ENCODE data around the gene NEK1. TPM values are rescaled to one million over a fixed set of nuclear protein-coding genes. Genes with fewer than 3 reads are reported as not detected.

Gene NEK1
- total and polyA plus RNA-seq, 2 of the 4 experiments (the other 2 are of a cell fraction) = 3.3 to 3.9 TPM

GRCh38 chr4:169491211-169491610, 121.2 kb downstream of the NEK1 start:
- Histone ChIP-seq H2AK5ac (ENCODE audit: low read depth, low read length) (no peak overlapping the region), H3K56ac (ENCODE audit: extremely low read depth, insufficient read depth, low read length) (no peak overlapping the region), H2BK5ac (ENCODE audit: low read depth, low read length, poor library complexity, severe bottlenecking) (no peak overlapping the region), H2BK120ac (ENCODE audit: low read depth, low read length) (no peak overlapping the region), H3K4me3 (ENCODE audit: insufficient read depth, low read depth, low read length) (no peak overlapping the region), H4K20me1 (ENCODE audit: insufficient read depth, low read length) (no peaks in the 10 kb centered on the region), H3K4me1 (ENCODE audit: control insufficient read depth, insufficient read depth, low read length) (no peaks in the 10 kb centered on the region), H3K4ac (ENCODE audit: low read depth, low read length) (no peak overlapping the region), H3K36me3 (ENCODE audit: control insufficient read depth, insufficient read depth, low read length) (peaks cover 2% of the 10 kb centered on the region; the same call in 1 of the 2 replicates), H4K91ac (ENCODE audit: insufficient read depth, low read depth, low read length) (no peak overlapping the region), H3K9me1 (ENCODE audit: insufficient read depth, low read length) (peaks cover 8% of the 10 kb centered on the region), H4K8ac (ENCODE audit: low read depth in 2 of 2, low read length in 2 of 2) (no peak overlapping the region), H3K4me2 (ENCODE audit: low read depth, low read length) (no peak overlapping the region), H3K9me3 (ENCODE audit: control insufficient read depth, insufficient read depth, low read length) (no peaks in the 10 kb centered on the region), H3K27me3 (ENCODE audit: control insufficient read depth, insufficient read depth, low read length) (no peaks in the 10 kb centered on the region), H3K14ac (replicated peaks; ENCODE audit: low read depth, low read length) (no peak overlapping the region), H4K5ac (ENCODE audit: low read depth, low read length) (no peak overlapping the region), H3K18ac (ENCODE audit: low read depth, low read length) (no peak overlapping the region), H2BK20ac (ENCODE audit: low read depth, low read length) (no peak overlapping the region), H2AK9ac (replicated peaks; ENCODE audit: low read depth, low read length, poor library complexity) (no peak overlapping the region), H2BK15ac (ENCODE audit: low read depth, low read length) (no peak overlapping the region), H3K79me1 (ENCODE audit: low read depth in 1 of 2, low read length in 2 of 2) (no peaks in the 10 kb centered on the region), H3K23ac (ENCODE audit: low read depth, low read length) (no peak overlapping the region), H3K9ac (ENCODE audit: low read depth, low read length) (no peak overlapping the region), H2AFZ (replicated peaks; ENCODE audit: low read length, poor library complexity) (no peak overlapping the region), H3K27ac (ENCODE audit: insufficient read depth, low read length) (no peak overlapping the region)
- ChIA-PET POLR2A (ENCODE audit: unreplicated experiment) (no interaction called here), CTCF (interaction anchor here (0.6 to 1.0 kb wide), 2 partner anchors 75 to 481 kb away, joined by 3 to 4 read pairs; partner anchors contain the start of gene CBR4)
- in situ Hi-C loops (cut with MboI; ENCODE audit: low sequenced_read_pairs) = loop anchor here (25.0 kb wide), 1 partner anchor 1304 kb away; no protein-coding TSS in a partner anchor
- no TSS peak for BruUV-seq (replicated peaks)
- WGBS, 2 experiments (ENCODE audit: extremely low coverage in 2 of 2, insufficient read length in 1 of 2) = no CpG with 5 or more reads among the region's 1 CpG
- intact Hi-C loops (cut with micrococcal nuclease) = no loop called here
- no peak for DNase-seq
- no peak for TF ChIP-seq FOS (IDR thresholded peaks at IDR 0.05; ENCODE audit: low read depth, low read length)
- TF ChIP-seq RCOR1 (IDR thresholded peaks at IDR 0.05; ENCODE audit: insufficient replicate concordance, low read length) = no peak
- no peak for TF ChIP-seq USF2 (IDR thresholded peaks at IDR 0.05; ENCODE audit: low read depth, low read length)
- TF ChIP-seq RFX5 (IDR thresholded peaks at IDR 0.05; ENCODE audit: low read depth, low read length) = no peak
- no peak for TF ChIP-seq CTCF (conservative IDR thresholded peaks at IDR 0.05; ENCODE audit: low read depth, low read length)
- dilution Hi-C loops (cut with HindIII; ENCODE audit: low sequenced_read_pairs, unreplicated experiment) = no loop called here
- ATAC-seq (ENCODE audit: low read depth) = no peak

Data from IMR-90 (cell line).